ENCODE results near the gene IRF7. TPM values are rescaled to one million over a fixed set of nuclear protein-coding genes. Genes with fewer than 3 reads are reported as not detected.

The IRF7 gene
- total RNA-seq, 1 donor from 2014 or later = 74.1 TPM

- Mint-ChIP-seq H3K4me1 (peaks cover 17% of the 10 kb centered on the region), H3K27ac (no peak overlapping the region), H3K27me3 (no peaks in the 10 kb centered on the region), H3K36me3 (ENCODE audit: low read depth) (peaks cover 58% of the 10 kb centered on the region), H3K9me3 (no peaks in the 10 kb centered on the region), H3K4me3 (no peak overlapping the region)
- DNase-seq (no peak), ATAC-seq (ENCODE audit: low read depth) (no peak)
- POLR2A ChIA-PET = no interaction called here
- CTCF ChIA-PET = no interaction called here
- intact Hi-C loops (cut with micrococcal nuclease) = loop anchor here (10.0 kb wide), 1 partner anchor 1244 kb away; the partner anchor contains the start of gene LSP1
- no peak for TF ChIP-seq CTCF (IDR thresholded peaks at IDR 0.05)
Observed at GRCh38 chr11:611001-611996, 4.5 kb downstream of the IRF7 start.

DNA sequence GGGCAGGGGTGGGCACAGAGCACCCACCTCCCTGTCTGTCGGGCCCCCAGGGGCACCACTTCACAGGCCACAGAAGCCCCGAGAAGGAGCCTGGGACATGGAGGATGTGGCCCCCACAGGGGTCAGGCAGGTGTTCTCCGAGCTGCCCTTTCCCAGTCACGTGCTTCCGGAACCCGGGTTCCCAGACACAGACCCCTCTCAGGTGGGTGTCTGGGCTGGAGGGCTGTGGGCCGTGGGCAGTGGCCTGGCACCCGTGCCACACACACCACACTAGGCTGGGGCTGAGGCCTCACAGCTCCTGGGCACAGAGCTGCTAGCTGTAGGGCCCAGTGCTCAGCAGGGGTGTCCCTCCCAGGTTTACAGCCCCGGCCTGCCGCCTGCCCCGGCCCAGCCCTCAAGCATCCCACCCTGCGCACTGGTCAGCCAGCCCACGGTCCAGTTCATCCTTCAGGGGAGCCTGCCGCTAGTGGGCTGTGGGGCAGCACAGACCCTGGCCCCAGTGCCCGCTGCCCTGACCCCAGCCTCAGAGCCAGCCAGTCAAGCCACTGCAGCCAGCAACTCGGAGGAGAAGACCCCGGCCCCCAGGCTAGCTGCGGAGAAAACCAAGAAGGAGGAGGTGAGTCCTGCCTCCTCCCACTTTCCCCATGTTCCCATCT lies 5.5 kb downstream of the IRF7 start:
- Mint-ChIP-seq H3K4me3 (no peak overlapping the region), H3K9me3 (no peaks in the 10 kb centered on the region), H3K4me1 (peaks cover 9% of the 10 kb centered on the region), H3K36me3 (ENCODE audit: low read depth) (peaks cover 65% of the 10 kb centered on the region), H3K27me3 (no peaks in the 10 kb centered on the region), H3K27ac (no peak overlapping the region)
- no peak for ATAC-seq (ENCODE audit: low read depth)
- ChIA-PET CTCF (interaction anchor here (0.7 kb wide), 2 partner anchors 36 to 367 kb away, joined by 3 to 4 read pairs; no protein-coding TSS in a partner anchor), POLR2A (no interaction called here)
- DNase-seq = no peak
- no peak for TF ChIP-seq CTCF (IDR thresholded peaks at IDR 0.05)
- intact Hi-C loops (cut with micrococcal nuclease) = loop anchor here (10.0 kb wide), 1 partner anchor 1245 kb away; the partner anchor contains the start of gene LSP1

DNA sequence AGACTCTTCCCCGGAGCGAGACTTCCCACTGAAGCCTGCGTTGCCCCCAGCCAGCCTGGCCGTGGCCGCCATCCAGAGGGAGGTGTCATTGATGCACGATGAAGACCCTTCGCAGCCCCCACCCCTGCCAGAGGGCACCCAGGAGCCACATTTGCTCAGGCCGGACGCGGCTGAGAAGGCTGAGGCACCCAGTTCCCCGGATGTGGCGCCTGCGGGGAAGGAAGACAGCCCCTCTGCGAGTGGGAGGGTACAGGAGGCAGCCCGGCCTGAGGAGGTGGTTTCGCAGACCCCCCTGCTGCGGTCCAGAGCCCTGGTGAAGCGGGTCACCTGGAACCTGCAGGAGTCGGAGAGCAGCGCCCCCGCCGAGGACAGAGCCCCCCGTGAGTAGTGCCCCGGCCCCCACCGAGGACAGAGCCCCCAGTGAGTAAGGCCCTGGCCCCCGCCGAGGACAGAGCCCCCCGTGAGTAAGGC lies 6.4 kb downstream of the IRF7 start:
- ChIA-PET CTCF (interaction anchor here (0.7 kb wide), 2 partner anchors 37 to 366 kb away, joined by 3 to 4 read pairs; no protein-coding TSS in a partner anchor), POLR2A (no interaction called here)
- TF ChIP-seq CTCF (IDR thresholded peaks at IDR 0.05) = no peak
- Mint-ChIP-seq H3K36me3 (ENCODE audit: low read depth) (peaks cover 73% of the 10 kb centered on the region), H3K9me3 (no peaks in the 10 kb centered on the region), H3K4me1 (peaks cover 5% of the 10 kb centered on the region), H3K27ac (no peak overlapping the region), H3K4me3 (no peak overlapping the region), H3K27me3 (no peaks in the 10 kb centered on the region)
- DNase-seq (no peak), ATAC-seq (ENCODE audit: low read depth) (no peak)
- intact Hi-C loops (cut with micrococcal nuclease) = no loop called here

- H3K4me3 Mint-ChIP-seq = no peak overlapping the region
- H3K4me1 Mint-ChIP-seq = peaks cover 2% of the 10 kb centered on the region
- H3K9me3 Mint-ChIP-seq = no peaks in the 10 kb centered on the region
- H3K27me3 Mint-ChIP-seq = no peaks in the 10 kb centered on the region
- intact Hi-C loops (cut with micrococcal nuclease) = no loop called here
- POLR2A ChIA-PET = no interaction called here
- H3K27ac Mint-ChIP-seq = no peak overlapping the region
- ATAC-seq (ENCODE audit: low read depth) = no peak
- CTCF ChIA-PET = no interaction called here
- peaks cover 76% of the 10 kb centered on the region for H3K36me3 Mint-ChIP-seq (ENCODE audit: low read depth)
- TF ChIP-seq CTCF (IDR thresholded peaks at IDR 0.05) = no peak
- no peak for DNase-seq
Observed at GRCh38 chr11:608791-609251, 6.9 kb downstream of the IRF7 start.

All from activated B cell treated with CpG ODN at 0.5 μM for 24 hours (primary cell).